Osteocyte (in vitro differentiated cells): ENCODE data around the gene ADAMTS14. TPM values are rescaled to one million over a fixed set of nuclear protein-coding genes. Genes with fewer than 3 reads are reported as not detected.

Experiments
- DNase-seq: peaks from one replicate; pipeline ENCODE4 v3.0.0; 2021; ENCODE audit warnings: mixed read lengths; ENCODE audit not compliant: unreplicated experiment; ENCODE audit errors: extremely low spot score
- H3K27ac Mint-ChIP-seq: one replicate; pipeline ENCODE4 v1.8.0; 2021; ENCODE audit warnings: mild to moderate bottlenecking, mixed read lengths; ENCODE audit not compliant: unreplicated experiment
- H3K27me3 Mint-ChIP-seq: one replicate; pipeline ENCODE4 v1.8.0; 2021; ENCODE audit warnings: mixed read lengths; ENCODE audit not compliant: unreplicated experiment
- H3K36me3 Mint-ChIP-seq: one replicate; pipeline ENCODE4 v1.8.0; 2021; ENCODE audit warnings: mixed read lengths; ENCODE audit not compliant: unreplicated experiment
- H3K4me1 Mint-ChIP-seq: one replicate; pipeline ENCODE4 v1.8.0; 2021; ENCODE audit warnings: mixed read lengths; ENCODE audit not compliant: unreplicated experiment
- H3K4me3 Mint-ChIP-seq: one replicate; pipeline ENCODE4 v1.8.0; 2021; ENCODE audit warnings: mild to moderate bottlenecking, moderate library complexity, mixed read lengths; ENCODE audit not compliant: unreplicated experiment
- H3K9me3 Mint-ChIP-seq: one replicate; pipeline ENCODE4 v1.8.0; 2021; ENCODE audit warnings: mixed read lengths; ENCODE audit not compliant: unreplicated experiment
- CTCF ChIP-seq: fragments of 200-600 bp; sonication (generic); IDR thresholded peaks from 2 replicates; pipeline ENCODE4 v1.5.0; 2021; ENCODE audit warnings: antibody characterized with exemption, mild to moderate bottlenecking, moderate library complexity
- total RNA-seq: library from RNA; stranded (reverse); gene quantifications from 2 replicates; pipeline ENCODE4 v1.2.1, GENCODE V29; 2021

The ADAMTS14 gene
- total RNA-seq, 1 donor from 2014 or later, result 4.1 TPM

- Mint-ChIP-seq H3K27me3 (no peaks in the 10 kb centered on the region), H3K4me3 (no peak overlapping the region), H3K4me1 (no peaks in the 10 kb centered on the region), H3K36me3 (peaks cover 2% of the 10 kb centered on the region), H3K27ac (no peak overlapping the region), H3K9me3 (no peaks in the 10 kb centered on the region)
- no peak for DNase-seq
- TF ChIP-seq CTCF, result no peak
These were observed 64.2 kb downstream of the ADAMTS14 start for GRCh38 chr10:70736525-70736924.

GRCh38 chr10:70737250-70737649, 64.9 kb downstream of the ADAMTS14 start:
- no peaks in the 10 kb centered on the region for H3K4me1 Mint-ChIP-seq
- no peak for DNase-seq
- peaks cover under 1% of the 10 kb centered on the region for H3K36me3 Mint-ChIP-seq
- no peaks in the 10 kb centered on the region for H3K9me3 Mint-ChIP-seq
- H3K4me3 Mint-ChIP-seq, result no peak overlapping the region
- no peak overlapping the region for H3K27ac Mint-ChIP-seq
- H3K27me3 Mint-ChIP-seq, result no peaks in the 10 kb centered on the region
- no peak for TF ChIP-seq CTCF

GRCh38 chr10:70738006-70738760, 65.9 kb downstream of the ADAMTS14 start:
- no peaks in the 10 kb centered on the region for H3K27me3 Mint-ChIP-seq
- TF ChIP-seq CTCF, result no peak
- no peak overlapping the region for H3K4me3 Mint-ChIP-seq
- no peak overlapping the region for H3K27ac Mint-ChIP-seq
- no peak for DNase-seq
- peaks cover 5% of the 10 kb centered on the region for H3K4me1 Mint-ChIP-seq
- no peaks in the 10 kb centered on the region for H3K9me3 Mint-ChIP-seq
- no peaks in the 10 kb centered on the region for H3K36me3 Mint-ChIP-seq

- DNase-seq, result no peak
- Mint-ChIP-seq H3K9me3 (no peaks in the 10 kb centered on the region), H3K27ac (no peak overlapping the region), H3K4me3 (no peak overlapping the region), H3K36me3 (no peaks in the 10 kb centered on the region), H3K4me1 (peaks cover 5% of the 10 kb centered on the region), H3K27me3 (no peaks in the 10 kb centered on the region)
- TF ChIP-seq CTCF, result no peak
These were observed 66.4 kb downstream of the ADAMTS14 start for GRCh38 chr10:70738761-70739121.

- H3K4me3 Mint-ChIP-seq, result no peak overlapping the region
- TF ChIP-seq CTCF, result no peak
- DNase-seq, result no peak
- peaks cover 5% of the 10 kb centered on the region for H3K4me1 Mint-ChIP-seq
- H3K9me3 Mint-ChIP-seq, result no peaks in the 10 kb centered on the region
- no peak overlapping the region for H3K27ac Mint-ChIP-seq
- H3K36me3 Mint-ChIP-seq, result peaks cover 2% of the 10 kb centered on the region
- no peaks in the 10 kb centered on the region for H3K27me3 Mint-ChIP-seq
These were observed 68.3 kb downstream of the ADAMTS14 start for GRCh38 chr10:70740406-70741288.
